GM23338 (cell line): Measurements from ENCODE around the gene ZSCAN1. TPM values are rescaled to one million over a fixed set of nuclear protein-coding genes. Genes with fewer than 3 reads are reported as not detected.

Experiments
- ATAC-seq: fragments of 200-7000 bp; cut with Tn5 transposase; 3 replicates; pipeline ENCODE4 v1.9.1; 2020
- DNase-seq: peaks from one replicate; pipeline ENCODE4 v3.0.0-alpha.2; 2015; ENCODE audit warnings: low spot score
- H2AFZ ChIP-seq: fragments of 200-600 bp; sonication (generic); 2 replicates; pipeline ENCODE4 v1.8.0; 2016; ENCODE audit warnings: antibody characterized with exemption, mild to moderate bottlenecking, moderate library complexity
- H3F3A ChIP-seq: fragments of 200-600 bp; sonication (generic); replicated peaks from 2 replicates; pipeline ENCODE4 v1.8.0; 2017; ENCODE audit warnings: antibody characterized with exemption, mixed run types, low read depth
- H3K27ac ChIP-seq: fragments of 200-600 bp; sonication (generic); 2 replicates; pipeline ENCODE4 v1.6.1; 2016; ENCODE audit warnings: low read depth
- H3K27me3 ChIP-seq: fragments of 200-600 bp; sonication (generic); 2 replicates; pipeline ENCODE4 v1.8.0; 2016; ENCODE audit warnings: mild to moderate bottlenecking, mixed run types, moderate library complexity; ENCODE audit not compliant: insufficient read depth
- H3K36me3 ChIP-seq: fragments of 200-600 bp; sonication (generic); 2 replicates; pipeline ENCODE4 v1.8.0; 2016; ENCODE audit warnings: mild to moderate bottlenecking; ENCODE audit not compliant: insufficient read depth
- H3K4me1 ChIP-seq: fragments of 200-600 bp; sonication (generic); 2 replicates; pipeline ENCODE4 v1.8.0; 2016; ENCODE audit warnings: mild to moderate bottlenecking, moderate library complexity; ENCODE audit not compliant: insufficient read depth
- H3K4me2 ChIP-seq: fragments of 200-600 bp; sonication (generic); 2 replicates; pipeline ENCODE4 v1.7.1; 2017; ENCODE audit warnings: mixed run types
- H3K4me3 ChIP-seq: fragments of 200-600 bp; sonication (generic); 2 replicates; pipeline ENCODE4 v1.6.1; 2016; ENCODE audit warnings: mixed run types
- H3K79me2 ChIP-seq: fragments of 200-600 bp; sonication (generic); replicated peaks from 2 replicates; pipeline ENCODE4 v1.8.0; 2017; ENCODE audit warnings: mild to moderate bottlenecking; ENCODE audit not compliant: insufficient read depth
- H3K9me2 ChIP-seq: fragments of 200-600 bp; sonication (generic); 2 replicates; pipeline ENCODE4 v1.8.0; 2017; ENCODE audit not compliant: insufficient read depth
- H4K20me1 ChIP-seq: fragments of 200-600 bp; sonication (generic); replicated peaks from 2 replicates; pipeline ENCODE4 v1.8.0; 2017; ENCODE audit warnings: mild to moderate bottlenecking; ENCODE audit not compliant: insufficient read depth
- H3K27ac Mint-ChIP-seq: 2 replicates; pipeline ENCODE4 v1.8.0; 2020; ENCODE audit warnings: inconsistent platforms, mild to moderate bottlenecking, moderate library complexity, mixed read lengths
- H3K27me3 Mint-ChIP-seq: 3 replicates; pipeline ENCODE4 v1.8.0; 2022; ENCODE audit warnings: low read depth, mild to moderate bottlenecking, moderate library complexity, mixed read lengths, inconsistent platforms; ENCODE audit not compliant: insufficient read depth, poor library complexity
- H3K36me3 Mint-ChIP-seq: 3 replicates; pipeline ENCODE4 v1.8.0; 2021; ENCODE audit warnings: low read depth, mild to moderate bottlenecking, inconsistent platforms, moderate library complexity, mixed read lengths
- H3K4me1 Mint-ChIP-seq: 3 replicates; pipeline ENCODE4 v1.8.0; 2020; ENCODE audit warnings: mild to moderate bottlenecking, inconsistent platforms, mixed read lengths
- H3K4me3 Mint-ChIP-seq: 3 replicates; pipeline ENCODE4 v1.8.0; 2021; ENCODE audit warnings: moderate library complexity, mild to moderate bottlenecking, inconsistent platforms, mixed read lengths
- H3K9me3 Mint-ChIP-seq: 3 replicates; pipeline ENCODE4 v1.8.0; 2020; ENCODE audit warnings: moderate library complexity, mild to moderate bottlenecking, inconsistent platforms, mixed read lengths
- CREB1 ChIP-seq: fragments of 250-450 bp; sonication (Bioruptor Pico); IDR thresholded peaks from 2 replicates; pipeline ENCODE4 v1.5.0; 2020; ENCODE audit warnings: low read depth, mild to moderate bottlenecking, moderate library complexity
- ETS1 ChIP-seq: IDR thresholded peaks from 2 replicates; pipeline ENCODE4 v1.6.1; 2016; ENCODE audit warnings: antibody characterized with exemption
- JUNB ChIP-seq: IDR thresholded peaks from one replicate; pipeline ENCODE4 v1.6.1; 2016; ENCODE audit warnings: antibody characterized with exemption; ENCODE audit not compliant: unreplicated experiment
- POLR2AphosphoS5 ChIP-seq: IDR thresholded peaks from 2 replicates; pipeline ENCODE4 v1.6.1; 2016; ENCODE audit warnings: antibody characterized with exemption, low read depth
- STAT1 ChIP-seq: IDR thresholded peaks from one replicate; pipeline ENCODE4 v1.6.1; 2016; ENCODE audit warnings: antibody characterized with exemption; ENCODE audit not compliant: unreplicated experiment
- ZNF114 ChIP-seq: fragments of 250-450 bp; sonication (Bioruptor Pico); IDR thresholded peaks from 2 replicates; pipeline ENCODE4 v1.5.0; 2020; ENCODE audit warnings: mild to moderate bottlenecking, moderate library complexity
- ZNF331 ChIP-seq: fragments of 250-450 bp; sonication (Bioruptor Pico); IDR thresholded peaks from 2 replicates; pipeline ENCODE4 v1.5.0; 2020; ENCODE audit warnings: low read depth, mild to moderate bottlenecking, moderate library complexity
- ZNF462 ChIP-seq: fragments of 250-450 bp; sonication (Bioruptor Pico); IDR thresholded peaks from 2 replicates; pipeline ENCODE4 v1.5.0; 2020; ENCODE audit warnings: mild to moderate bottlenecking, moderate library complexity
- polyA plus RNA-seq: library from polyadenylated mRNA; unstranded; fragments of >200 nt; fragmentation: Nextera tagmentation; extraction: Ambion mirVana; gene quantifications from 2 replicates; pipeline ENCODE4 v1.2.1, GENCODE V29; 2016
- total RNA-seq: library from RNA; depleted of rRNA; stranded (reverse); fragments of >200 nt; shearing (Covaris generic); gene quantifications from 2 replicates; pipeline ENCODE4 v1.2.3, GENCODE V29; 2014

The ZSCAN1 gene
- total and polyA plus RNA-seq, 2 experiments from 2014 or later: 1.5 to 3.9 TPM

GRCh38 chr19:58097349-58097748 is 63.5 kb downstream of the ZSCAN1 start (continued):
- TF ChIP-seq JUNB: no peak
- TF ChIP-seq STAT1: no peak
- TF ChIP-seq ETS1: no peak
- no peak for TF ChIP-seq ZNF331 (CRISPR knock-in tag)
- no peak for TF ChIP-seq ZNF114 (CRISPR knock-in tag)
- no peak for TF ChIP-seq CREB1 (CRISPR knock-in tag)
- TF ChIP-seq ZNF462 (CRISPR knock-in tag): no peak

GRCh38 chr19:58097781-58098681 is 64.2 kb downstream of the ZSCAN1 start, which contains the start of gene ZSCAN18:
Gene ZSCAN18, minus strand, starts transcription at chr19:58098231. Its CDS starts 7,964 bp downstream, at chr19:58090267.
- DNase-seq (peak; percentile 99), ATAC-seq (peak; percentile 95)
- Mint-ChIP-seq H3K9me3 (peaks cover 43% of the 10 kb centered on the region), H3K36me3 (peaks cover 25% of the 10 kb centered on the region), H3K4me3 (peak within 1 kb of the TSS; percentile 72), H3K27ac (peak within 1 kb of the TSS; percentile 99), H3K4me1 (peaks cover 12% of the 10 kb centered on the region), H3K27me3 (peaks cover 6% of the 10 kb centered on the region)
- H3K9me2 ChIP-seq: no peaks in the 10 kb centered on the region
- H2AFZ ChIP-seq: peak within 1 kb of the TSS; percentile 81; the same call in 1 of the 2 replicates
- peak within 1 kb of the TSS; percentile 94 for H3K4me3 ChIP-seq
- peak within 1 kb of the TSS; percentile 86 for H3K27ac ChIP-seq
- no peaks in the 10 kb centered on the region for H3K36me3 ChIP-seq
- H3K27me3 ChIP-seq: no peaks in the 10 kb centered on the region
- H3K4me1 ChIP-seq: no peaks in the 10 kb centered on the region; the same call in none of the 2 replicates
- no peaks in the 10 kb centered on the region for H3F3A ChIP-seq
- H3K4me2 ChIP-seq: peak within 1 kb of the TSS; percentile 91
- no peaks in the 10 kb centered on the region for H4K20me1 ChIP-seq
- H3K79me2 ChIP-seq: peaks cover 16% of the 10 kb centered on the region
- peak; percentile 90 for TF ChIP-seq POLR2AphosphoS5
